Panc1 (cell line): ENCODE measurements around the gene NUTM2F. TPM values are rescaled to one million over a fixed set of nuclear protein-coding genes. Genes with fewer than 3 reads are reported as not detected.
A peak's percentile ranks its signal among the peaks of the same experiment; 100 is the strongest.
"Not testable (repeated sequence)": the region's sequence is repeated elsewhere in the genome, so short reads cannot be mapped to it uniquely, and the experiment has no call there.

Source experiments
- ATAC-seq: fragments of 200-7000 bp; cut with Tn5 transposase; 2 replicates; pipeline ENCODE4 v1.9.1; 2020; ENCODE audit warnings: mild to moderate bottlenecking, moderate library complexity
- Bru-seq: library from RNA; stranded (reverse); fragments of 400-500 nt; gene quantifications from one replicate; lab custom pipeline; 2021; lab: Mats Ljungman, UMichigan
- BruChase-seq, 2 experiments: library from RNA; stranded (reverse); fragments of 400-500 nt; gene quantifications; one replicate each; lab custom pipeline; 2021; lab: Mats Ljungman, UMichigan
- BruUV-seq: library from RNA; stranded (reverse); fragments of 400-500 nt; replicated peaks from 2 replicates; lab custom pipeline; 2021; lab: Mats Ljungman, UMichigan
- CTCF ChIA-PET: fragments of 300-600 bp; sonication (Branson Sonifier 250); formaldehyde crosslinking; loops from one replicate; lab custom pipeline; 2022; ENCODE audit warnings: antibody characterized with exemption; lab: Charles Lee
- POLR2A ChIA-PET: fragments of 300-600 bp; sonication (Branson Sonifier 250); formaldehyde crosslinking; loops from one replicate; lab custom pipeline; 2022; ENCODE audit warnings: antibody characterized with exemption; lab: Charles Lee
- DNase-seq: peaks from one replicate; pipeline ENCODE4 v3.0.0-alpha.2; 2010; ENCODE audit warnings: low read depth, low spot score
- H3K27ac ChIP-seq: 2 replicates; pipeline ENCODE4 v1.5.1; 2011; ENCODE audit warnings: mild to moderate bottlenecking, low read length, inconsistent platforms
- H3K27me3 ChIP-seq: fragments of 200-500 bp; sonication (Bioruptor generic); 2 replicates; pipeline ENCODE4 v1.6.0; 2014; ENCODE audit warnings: low read length, inconsistent platforms; ENCODE audit not compliant: control insufficient read depth, insufficient read depth
- H3K36me3 ChIP-seq: fragments of 200-500 bp; sonication (Bioruptor generic); 2 replicates; pipeline ENCODE4 v1.5.1; 2014; ENCODE audit warnings: inconsistent platforms, mild to moderate bottlenecking, low read length, moderate library complexity; ENCODE audit not compliant: control insufficient read depth, insufficient read depth
- H3K4me1 ChIP-seq: 2 replicates; pipeline ENCODE4 v1.5.1; 2011; ENCODE audit warnings: inconsistent platforms, mild to moderate bottlenecking, low read length, moderate library complexity; ENCODE audit not compliant: control insufficient read depth, insufficient read depth
- H3K4me3 ChIP-seq, 2 experiments: 2 replicates each; pipeline ENCODE4 v1.5.1; 2011 to 2012; ENCODE audit warnings: low read depth in 2 of 2, low read length in 2 of 2, mild to moderate bottlenecking in 2 of 2, inconsistent platforms in 1 of 2, moderate library complexity in 1 of 2
- H3K9me3 ChIP-seq: fragments of 200-500 bp; sonication (Bioruptor generic); 2 replicates; pipeline ENCODE4 v1.5.1; 2014; ENCODE audit warnings: low read depth, mild to moderate bottlenecking, inconsistent platforms, low read length, moderate library complexity; ENCODE audit not compliant: control insufficient read depth, insufficient read depth
- POLR2AphosphoS5 ChIP-seq: IDR thresholded peaks from 2 replicates; pipeline ENCODE4 v1.6.1; 2012; ENCODE audit warnings: mild to moderate bottlenecking, low read depth, low read length, moderate library complexity
- in situ Hi-C: cut with HindIII; loops from 2 replicates; pipeline ENCODE4 v1.10.0; 2016; ENCODE audit warnings: low sequenced_read_pairs, low pct_unique_long_range_greater_than_20kb
- intact Hi-C: fragments of 100-400 bp; cut with micrococcal nuclease; formaldehyde crosslinking; loops from one replicate; pipeline ENCODE4 v1.10.0; 2022; ENCODE audit not compliant: unreplicated experiment
- long read RNA-seq: library from polyadenylated mRNA; unstranded; transcript quantifications from one replicate; pipeline ENCODE4 v2.0.0, GENCODE V29; 2021; ENCODE audit not compliant: unreplicated experiment
- polyA plus RNA-seq: library from polyadenylated mRNA; unstranded; fragments of >200 nt; gene quantifications from one replicate; pipeline ENCODE4 v1.2.1, GENCODE V29; 2012; ENCODE audit warnings: missing spikeins; ENCODE audit not compliant: insufficient read length
- total RNA-seq: library from RNA; stranded (reverse); gene quantifications from one replicate; pipeline ENCODE4 v1.2.1, GENCODE V29; 2021; ENCODE audit not compliant: unreplicated experiment

Gene NUTM2F
- total RNA-seq: not detected
- polyA plus RNA-seq: not detected
- Bru-seq, nascent RNA: not detected
- not detected for BruChase-seq, experiment 1, labeled RNA remaining after a 2-hour chase
- percentile 8 among the genes with signal in this experiment for BruChase-seq, experiment 2, labeled RNA remaining after a 6-hour chase
- long read RNA-seq: 0 reads

DNA sequence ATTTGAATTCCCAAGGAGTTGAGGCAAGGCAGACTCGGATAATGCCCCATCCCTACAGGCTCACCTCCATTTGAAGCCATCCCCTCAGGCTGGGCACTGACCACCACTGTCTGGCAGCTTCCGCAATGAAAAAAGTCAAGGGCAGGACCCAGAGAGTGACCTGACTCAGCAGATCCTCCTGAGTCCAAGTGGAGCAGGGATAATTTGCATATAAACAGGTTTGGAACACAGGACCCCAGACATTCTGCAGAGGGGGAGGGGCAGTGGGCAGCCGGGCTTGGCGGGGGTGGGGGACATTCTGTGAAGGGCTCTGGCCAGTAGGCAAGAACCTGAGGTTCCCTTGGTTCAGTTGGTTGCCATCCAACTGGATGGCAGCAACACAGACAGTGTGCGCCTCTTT is at the start of gene NUTM2F:
Gene NUTM2F, minus strand, starts transcription at position 101 of the 400 bp plus-strand sequence. Its CDS starts 21 bp downstream, at position 80.
- H3K36me3 ChIP-seq, BruUV-seq, CTCF ChIA-PET, H3K27me3 ChIP-seq, in situ Hi-C loops, H3K4me3 ChIP-seq, DNase-seq, H3K27ac ChIP-seq, intact Hi-C loops, H3K9me3 ChIP-seq, ATAC-seq, H3K4me1 ChIP-seq, POLR2A ChIA-PET: not testable (repeated sequence)

DNA sequence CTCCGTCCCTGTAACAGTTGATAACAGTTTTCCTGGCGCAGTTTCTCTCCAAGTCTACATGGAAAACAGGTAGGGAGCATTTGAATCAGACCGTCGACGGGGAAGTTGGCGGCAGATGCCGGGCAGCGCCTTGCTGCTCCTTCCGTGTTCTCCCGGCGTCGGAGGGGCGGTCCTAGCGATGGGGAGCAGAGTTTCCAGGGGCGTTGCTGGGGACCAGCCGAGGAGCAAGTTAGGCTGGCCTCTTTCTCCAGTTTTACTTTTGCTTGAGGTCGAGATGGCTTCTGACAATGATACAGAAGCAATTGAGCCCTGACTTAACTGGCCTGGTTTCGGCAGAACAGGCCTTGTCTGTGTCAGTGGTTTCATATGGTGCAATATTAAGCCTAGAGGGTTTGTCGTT is 46.8 kb upstream of the NUTM2F start:
- H3K27ac ChIP-seq, BruUV-seq, H3K9me3 ChIP-seq, H3K36me3 ChIP-seq, H3K27me3 ChIP-seq, H3K4me1 ChIP-seq, intact Hi-C loops, POLR2A ChIA-PET, DNase-seq, CTCF ChIA-PET, in situ Hi-C loops: not testable (repeated sequence)
- ATAC-seq: peak; percentile 64
- H3K4me3 ChIP-seq: peak overlapping the region; percentile 42 to 47

GRCh38 chr9:94374176-94375056 is 46.0 kb upstream of the NUTM2F start:
- BruUV-seq, H3K27me3 ChIP-seq, POLR2A ChIA-PET, H3K4me1 ChIP-seq, H3K9me3 ChIP-seq, in situ Hi-C loops, H3K36me3 ChIP-seq, intact Hi-C loops, CTCF ChIA-PET: not testable (repeated sequence)
- DNase-seq (peak; percentile 32), ATAC-seq (peak; percentile 99)
- H3K27ac ChIP-seq: peak overlapping the region; percentile 74
- H3K4me3 ChIP-seq: peak overlapping the region; percentile 42 to 47
- TF ChIP-seq POLR2AphosphoS5: peak; percentile 45; the same call in 1 of the 2 replicates

DNA sequence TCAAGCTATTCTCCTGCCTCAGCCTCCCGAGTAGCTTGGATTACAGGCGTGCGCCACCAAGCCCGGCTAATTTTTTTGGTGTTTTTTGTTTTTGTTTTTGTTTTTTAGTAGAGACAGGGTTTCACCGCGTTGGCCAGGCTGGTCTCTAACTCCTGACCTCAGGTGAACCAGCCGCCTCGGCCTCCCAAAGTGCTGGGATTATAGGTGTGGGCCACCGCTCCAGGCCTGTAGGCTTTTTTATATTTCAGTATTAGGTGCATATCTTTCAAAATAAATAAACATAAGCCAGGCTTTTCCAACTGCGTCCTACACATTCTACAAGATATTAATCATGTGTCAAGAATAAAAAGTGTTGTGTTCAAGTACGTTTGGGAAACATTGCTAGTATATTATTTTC is 45.3 kb upstream of the NUTM2F start:
- ATAC-seq, H3K4me1 ChIP-seq, H3K27me3 ChIP-seq, intact Hi-C loops, H3K9me3 ChIP-seq, H3K36me3 ChIP-seq, POLR2A ChIA-PET, BruUV-seq, CTCF ChIA-PET, in situ Hi-C loops, DNase-seq: not testable (repeated sequence)
- Histone ChIP-seq H3K4me3 (peak overlapping the region; percentile 38 to 42), H3K27ac (peak overlapping the region; percentile 74)

DNA sequence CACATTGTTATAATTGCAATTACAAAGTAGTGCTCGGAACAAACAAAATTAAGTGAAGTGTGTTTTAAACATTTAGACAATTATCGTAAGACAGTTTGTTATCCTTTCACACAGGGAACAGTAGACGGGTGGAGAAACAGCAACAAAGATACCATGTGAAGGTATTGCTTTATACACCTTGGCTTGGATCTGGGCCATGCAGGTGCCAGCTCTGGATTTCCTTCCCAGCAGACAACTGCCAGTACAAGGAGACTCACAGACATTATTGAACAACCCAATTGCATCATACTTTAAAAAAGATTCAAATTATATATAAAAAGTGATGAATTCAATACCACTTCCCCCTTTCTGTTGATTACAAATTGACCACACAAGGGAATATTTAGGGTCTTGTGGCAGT is 41.8 kb upstream of the NUTM2F start:
- H3K4me1 ChIP-seq, CTCF ChIA-PET, POLR2A ChIA-PET, H3K36me3 ChIP-seq, intact Hi-C loops, H3K4me3 ChIP-seq, H3K9me3 ChIP-seq, ATAC-seq, BruUV-seq, in situ Hi-C loops, DNase-seq, H3K27ac ChIP-seq, H3K27me3 ChIP-seq: not testable (repeated sequence)

DNA sequence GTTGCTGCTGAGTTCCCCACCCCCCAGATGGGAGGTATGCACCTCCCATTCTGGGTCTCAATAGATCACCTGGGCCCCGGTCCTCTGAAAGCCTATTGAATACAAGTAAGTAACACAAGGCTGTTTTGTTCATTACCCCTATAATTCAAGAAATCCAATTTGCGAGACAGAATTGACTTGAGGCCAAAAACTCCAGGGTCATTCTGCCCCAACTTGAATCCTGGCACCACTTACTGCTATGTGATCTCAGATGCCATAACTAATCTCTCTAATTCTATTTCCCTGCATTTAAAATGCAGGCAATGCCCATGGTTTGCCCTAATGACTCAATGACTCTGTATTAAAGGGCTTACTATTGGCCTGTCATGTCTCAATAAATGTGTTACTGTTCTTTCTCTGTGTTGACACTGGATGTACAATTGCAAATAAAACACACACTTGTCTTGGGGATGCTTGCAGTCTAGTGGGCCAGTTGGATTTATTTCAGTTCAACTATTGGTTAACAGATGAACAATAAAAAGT is 35.7 kb upstream of the NUTM2F start:
- H3K4me3 ChIP-seq, H3K36me3 ChIP-seq, DNase-seq, H3K27me3 ChIP-seq, BruUV-seq, ATAC-seq, CTCF ChIA-PET, in situ Hi-C loops, H3K27ac ChIP-seq, intact Hi-C loops, H3K4me1 ChIP-seq, POLR2A ChIA-PET, H3K9me3 ChIP-seq: not testable (repeated sequence)

DNA sequence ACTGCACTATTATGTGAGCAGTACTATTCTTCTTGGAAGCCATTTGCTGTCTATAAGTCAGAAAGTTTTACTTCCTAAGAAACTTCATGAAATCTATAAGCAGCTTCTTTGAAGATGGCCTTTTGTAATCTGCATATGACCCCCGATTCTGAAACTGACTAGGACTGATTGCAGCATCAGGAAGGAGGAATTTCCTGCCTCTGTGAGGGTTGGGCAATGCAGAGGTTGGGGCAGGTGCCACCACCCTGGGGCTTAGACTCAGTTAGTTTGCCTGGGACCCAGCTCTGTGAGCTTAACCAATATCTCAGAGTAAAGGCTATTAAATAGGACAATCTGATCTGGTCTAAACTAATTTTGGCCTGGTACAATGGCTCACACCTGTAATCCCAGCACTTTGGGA is 28.7 kb upstream of the NUTM2F start:
- DNase-seq, H3K27ac ChIP-seq, H3K36me3 ChIP-seq, H3K9me3 ChIP-seq, intact Hi-C loops, ATAC-seq, H3K27me3 ChIP-seq, POLR2A ChIA-PET, H3K4me1 ChIP-seq, H3K4me3 ChIP-seq, CTCF ChIA-PET, BruUV-seq, in situ Hi-C loops: not testable (repeated sequence)
